ENCODE results near the gene TTC28. TPM values are rescaled to one million over a fixed set of nuclear protein-coding genes. Genes with fewer than 3 reads are reported as not detected.

TTC28 gene
- total RNA-seq, 2 donors from 2014 or later = 94.2 to 170 TPM

GRCh38 chr22:28237783-28238182, 441.9 kb downstream of the TTC28 start:
- TF ChIP-seq, protein P1, sequence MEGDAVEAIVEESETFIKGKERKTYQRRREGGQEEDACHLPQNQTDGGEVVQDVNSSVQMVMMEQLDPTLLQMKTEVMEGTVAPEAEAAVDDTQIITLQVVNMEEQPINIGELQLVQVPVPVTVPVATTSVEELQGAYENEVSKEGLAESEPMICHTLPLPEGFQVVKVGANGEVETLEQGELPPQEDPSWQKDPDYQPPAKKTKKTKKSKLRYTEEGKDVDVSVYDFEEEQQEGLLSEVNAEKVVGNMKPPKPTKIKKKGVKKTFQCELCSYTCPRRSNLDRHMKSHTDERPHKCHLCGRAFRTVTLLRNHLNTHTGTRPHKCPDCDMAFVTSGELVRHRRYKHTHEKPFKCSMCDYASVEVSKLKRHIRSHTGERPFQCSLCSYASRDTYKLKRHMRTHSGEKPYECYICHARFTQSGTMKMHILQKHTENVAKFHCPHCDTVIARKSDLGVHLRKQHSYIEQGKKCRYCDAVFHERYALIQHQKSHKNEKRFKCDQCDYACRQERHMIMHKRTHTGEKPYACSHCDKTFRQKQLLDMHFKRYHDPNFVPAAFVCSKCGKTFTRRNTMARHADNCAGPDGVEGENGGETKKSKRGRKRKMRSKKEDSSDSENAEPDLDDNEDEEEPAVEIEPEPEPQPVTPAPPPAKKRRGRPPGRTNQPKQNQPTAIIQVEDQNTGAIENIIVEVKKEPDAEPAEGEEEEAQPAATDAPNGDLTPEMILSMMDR (IDR thresholded peaks at IDR 0.05) = no peak
- Histone ChIP-seq H3K27ac (no peak overlapping the region), H3K9me3 (no peaks in the 10 kb centered on the region), H3K4me1 (ENCODE audit: control insufficient read depth in 1 of 2, low read depth in 2 of 2) (peaks cover 10 to 23% of the 10 kb centered on the region in 2 donors), H3K36me3 (no peaks in the 10 kb centered on the region), H3K27me3 (replicated peaks; ENCODE audit: insufficient read depth) (no peaks in the 10 kb centered on the region), H3K4me3 (no peak overlapping the region)
- no peak for DNase-seq (ENCODE audit: low spot score)
- ATAC-seq (ENCODE audit: insufficient number of reproducible peaks, low FRiP score, low read depth) = no peak

DNA sequence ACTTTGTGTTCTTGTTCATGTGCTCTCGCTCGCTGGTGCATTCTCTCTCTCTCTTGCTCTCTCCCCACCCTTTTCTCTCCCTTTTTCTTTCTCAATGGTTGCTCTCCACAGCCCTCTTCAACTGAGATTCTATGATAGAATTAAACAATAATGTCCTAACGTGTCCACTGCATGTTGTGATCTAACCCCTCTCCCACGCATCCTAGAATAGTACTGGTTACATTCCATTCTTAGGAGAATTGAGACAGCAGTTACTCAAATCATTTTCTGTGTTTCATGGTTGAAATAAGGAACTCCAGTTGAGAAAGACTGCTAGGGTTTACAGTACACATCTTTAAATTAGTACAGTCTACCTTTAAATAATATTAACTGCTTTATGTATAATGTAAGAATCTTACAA, 442.5 kb downstream of the TTC28 start:
- no peak overlapping the region for H3K27ac ChIP-seq
- H3K27me3 ChIP-seq (replicated peaks; ENCODE audit: insufficient read depth) = no peaks in the 10 kb centered on the region
- TF ChIP-seq, protein P1 (IDR thresholded peaks at IDR 0.05) = no peak
- no peaks in the 10 kb centered on the region for H3K9me3 ChIP-seq
- peaks cover 10 to 23% of the 10 kb centered on the region in 2 donors for H3K4me1 ChIP-seq (ENCODE audit: control insufficient read depth in 1 of 2, low read depth in 2 of 2)
- no peak for ATAC-seq (ENCODE audit: insufficient number of reproducible peaks, low FRiP score, low read depth)
- no peak for DNase-seq (ENCODE audit: low spot score)
- no peaks in the 10 kb centered on the region for H3K36me3 ChIP-seq
- H3K4me3 ChIP-seq = no peak overlapping the region

- ATAC-seq (ENCODE audit: insufficient number of reproducible peaks, low FRiP score, low read depth) (no peak), DNase-seq (ENCODE audit: low spot score) (no peak)
- no peak overlapping the region for H3K4me3 ChIP-seq
Observed at GRCh38 chr22:28232204-28232603, 447.4 kb downstream of the TTC28 start.

DNA sequence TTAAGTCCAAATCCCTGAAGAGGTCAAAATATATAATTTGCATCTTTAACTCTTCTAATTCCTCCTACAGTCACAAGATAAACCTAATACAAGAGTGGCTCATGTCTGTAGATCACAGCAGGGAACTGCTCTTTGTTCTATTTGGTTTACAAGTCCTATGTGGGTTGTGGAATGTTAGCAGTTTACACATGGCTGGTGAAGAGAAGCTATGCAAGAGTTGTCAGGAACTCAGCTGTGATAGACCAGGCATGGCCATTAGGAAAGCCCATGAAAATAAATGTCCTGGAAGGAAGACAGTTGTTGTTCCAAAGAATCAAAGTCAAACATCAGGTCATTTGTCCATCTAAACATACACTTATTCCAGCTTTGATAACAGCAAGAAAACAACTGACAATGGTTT, 448.2 kb downstream of the TTC28 start:
- Histone ChIP-seq H3K4me1 (ENCODE audit: control insufficient read depth in 1 of 2, low read depth in 2 of 2) (peaks cover 7 to 36% of the 10 kb centered on the region in 2 donors), H3K27me3 (replicated peaks; ENCODE audit: insufficient read depth) (no peaks in the 10 kb centered on the region), H3K4me3 (no peak overlapping the region), H3K36me3 (no peaks in the 10 kb centered on the region), H3K9me3 (no peaks in the 10 kb centered on the region), H3K27ac (no peak overlapping the region)
- no peak for ATAC-seq (ENCODE audit: insufficient number of reproducible peaks, low FRiP score, low read depth)
- TF ChIP-seq, protein P1 (IDR thresholded peaks at IDR 0.05) = no peak
- no peak for DNase-seq (ENCODE audit: low spot score)

More at GRCh38 chr22:28232204-28232603, 447.4 kb downstream of the TTC28 start:
- Histone ChIP-seq H3K9me3 (no peaks in the 10 kb centered on the region), H3K27me3 (replicated peaks; ENCODE audit: insufficient read depth) (no peaks in the 10 kb centered on the region), H3K27ac (no peak overlapping the region), H3K36me3 (no peaks in the 10 kb centered on the region), H3K4me1 (ENCODE audit: control insufficient read depth in 1 of 2, low read depth in 2 of 2) (peaks cover 7 to 43% of the 10 kb centered on the region in 2 donors)
- TF ChIP-seq, protein P1 (IDR thresholded peaks at IDR 0.05) = no peak

DNA sequence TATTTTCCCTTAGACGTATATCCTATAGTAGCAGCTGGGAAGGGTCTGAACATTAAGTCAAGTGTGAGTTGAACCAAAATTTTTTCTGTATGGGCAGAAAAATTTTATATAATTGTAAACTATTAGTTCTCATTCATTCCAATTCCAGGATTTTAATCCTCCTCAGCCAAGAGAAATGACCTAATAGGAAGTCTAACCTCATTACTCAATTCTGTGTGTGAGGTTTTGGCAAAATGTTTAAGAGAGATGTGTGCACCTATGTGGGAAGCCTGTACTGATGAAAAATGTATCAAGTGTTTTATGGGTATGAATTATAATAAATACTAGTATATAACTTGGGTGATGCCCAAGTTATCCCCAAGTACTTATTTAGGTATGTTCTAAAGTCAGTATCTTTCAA, 449.0 kb downstream of the TTC28 start:
- DNase-seq (ENCODE audit: low spot score) = no peak
- Histone ChIP-seq H3K36me3 (no peaks in the 10 kb centered on the region), H3K4me3 (no peak overlapping the region), H3K27me3 (replicated peaks; ENCODE audit: insufficient read depth) (no peaks in the 10 kb centered on the region), H3K9me3 (no peaks in the 10 kb centered on the region), H3K4me1 (ENCODE audit: control insufficient read depth in 1 of 2, low read depth in 2 of 2) (peaks cover 7 to 30% of the 10 kb centered on the region in 2 donors), H3K27ac (no peak overlapping the region)
- ATAC-seq (ENCODE audit: insufficient number of reproducible peaks, low FRiP score, low read depth) = no peak
- TF ChIP-seq, protein P1 (IDR thresholded peaks at IDR 0.05) = no peak

Measured in thoracic aorta (tissue), 2 donors.